HG03175 (cell line): ENCODE data around the gene IKZF1.

Experiments used
- ATAC-seq: cut with Tn5 transposase; IDR thresholded peaks from one replicate; pipeline ENCODE4 v1.9.1; 2021; ENCODE audit warnings: mild to moderate bottlenecking, moderate library complexity; ENCODE audit not compliant: unreplicated experiment

The IKZF1 gene

DNA sequence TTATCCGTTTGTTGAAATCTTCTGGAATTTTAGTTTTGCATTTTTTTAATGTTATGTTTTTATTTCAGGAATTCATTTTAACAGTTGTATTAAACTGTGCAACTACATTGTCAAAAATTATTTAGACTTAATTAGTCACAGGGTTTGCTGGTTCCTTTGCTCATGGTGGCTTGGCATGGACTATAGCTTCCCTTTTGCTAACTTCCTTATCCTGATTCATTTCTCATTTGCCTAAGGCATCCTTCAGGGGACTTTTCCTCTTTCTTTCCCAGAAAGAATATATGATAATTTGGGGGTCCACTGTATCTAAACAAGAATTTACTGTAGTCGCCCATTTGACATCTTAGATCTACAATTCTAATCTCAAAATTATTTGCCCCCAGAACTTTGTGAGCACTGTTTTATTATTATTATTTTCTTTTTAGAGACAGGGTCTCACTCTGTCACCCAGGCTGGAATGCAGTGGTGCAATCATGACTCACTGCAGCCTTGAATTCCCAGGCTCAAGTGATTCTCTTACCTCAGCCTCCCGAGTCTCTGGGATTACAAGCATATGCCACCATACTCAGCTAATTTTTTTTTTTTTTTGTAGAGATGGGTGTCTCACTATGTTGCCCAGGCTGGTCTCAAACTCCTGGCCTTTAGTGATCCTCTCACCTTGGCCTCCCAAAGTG is 131.8 kb downstream of the IKZF1 start:
- ATAC-seq, result no peak

DNA sequence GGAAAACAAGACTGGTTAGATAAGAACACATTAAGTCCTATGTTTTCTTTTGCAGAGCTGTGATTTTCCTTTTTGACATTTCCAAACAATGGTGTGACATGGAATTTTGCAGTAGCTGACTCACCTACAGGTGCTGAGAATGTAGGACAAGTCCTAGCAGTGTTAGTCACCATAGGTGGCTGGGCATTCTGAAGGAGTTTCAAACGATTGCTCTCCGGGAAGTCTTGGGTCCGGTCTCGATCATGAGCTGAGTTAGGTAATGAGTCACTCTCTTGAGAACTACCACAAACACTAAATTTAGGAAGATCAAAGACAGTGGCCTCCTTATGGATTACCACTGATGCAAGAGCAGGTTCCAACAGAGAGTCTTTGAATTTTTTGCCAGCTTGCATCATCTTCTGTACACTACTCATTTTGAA is 142.0 kb downstream of the IKZF1 start:
- ATAC-seq, result no peak

DNA sequence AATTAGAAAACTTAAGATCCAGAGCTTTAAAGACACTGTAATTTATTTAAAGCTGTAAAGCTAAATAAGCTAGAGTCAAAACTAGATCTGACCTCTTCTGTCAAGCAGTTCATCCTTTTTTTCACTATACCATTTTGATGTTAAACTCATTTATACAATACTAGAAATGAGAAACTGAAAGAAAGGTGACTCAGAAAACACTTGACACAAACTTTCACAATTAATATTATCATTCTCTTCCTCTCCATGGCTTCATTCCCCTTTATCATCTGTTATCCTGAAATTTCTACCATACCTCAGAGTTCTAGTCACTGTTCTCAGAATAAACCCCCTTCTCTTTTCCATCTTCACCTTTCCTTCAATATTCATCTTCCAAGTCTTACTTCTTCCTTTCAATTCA is 144.3 kb downstream of the IKZF1 start:
- ATAC-seq, result peak; percentile 30

DNA sequence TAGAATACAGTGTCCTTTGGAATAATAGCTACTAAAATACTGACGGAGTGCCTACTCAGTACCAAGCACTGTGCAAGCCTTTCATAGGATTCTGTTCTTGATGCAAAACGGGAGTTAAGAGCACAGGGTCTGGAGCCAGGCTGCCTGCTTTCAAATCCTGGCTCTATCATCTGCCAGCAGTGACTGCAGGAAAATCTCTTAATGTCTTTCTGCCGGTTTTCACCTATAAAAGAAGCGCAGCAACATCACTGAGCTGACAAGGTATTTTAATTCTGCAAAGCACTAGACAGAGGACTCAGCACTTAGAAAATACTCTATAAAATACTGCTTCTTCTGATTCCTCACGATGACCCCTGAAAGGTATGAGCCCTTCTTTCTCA is 145.0 kb downstream of the IKZF1 start:
- no peak for ATAC-seq

DNA sequence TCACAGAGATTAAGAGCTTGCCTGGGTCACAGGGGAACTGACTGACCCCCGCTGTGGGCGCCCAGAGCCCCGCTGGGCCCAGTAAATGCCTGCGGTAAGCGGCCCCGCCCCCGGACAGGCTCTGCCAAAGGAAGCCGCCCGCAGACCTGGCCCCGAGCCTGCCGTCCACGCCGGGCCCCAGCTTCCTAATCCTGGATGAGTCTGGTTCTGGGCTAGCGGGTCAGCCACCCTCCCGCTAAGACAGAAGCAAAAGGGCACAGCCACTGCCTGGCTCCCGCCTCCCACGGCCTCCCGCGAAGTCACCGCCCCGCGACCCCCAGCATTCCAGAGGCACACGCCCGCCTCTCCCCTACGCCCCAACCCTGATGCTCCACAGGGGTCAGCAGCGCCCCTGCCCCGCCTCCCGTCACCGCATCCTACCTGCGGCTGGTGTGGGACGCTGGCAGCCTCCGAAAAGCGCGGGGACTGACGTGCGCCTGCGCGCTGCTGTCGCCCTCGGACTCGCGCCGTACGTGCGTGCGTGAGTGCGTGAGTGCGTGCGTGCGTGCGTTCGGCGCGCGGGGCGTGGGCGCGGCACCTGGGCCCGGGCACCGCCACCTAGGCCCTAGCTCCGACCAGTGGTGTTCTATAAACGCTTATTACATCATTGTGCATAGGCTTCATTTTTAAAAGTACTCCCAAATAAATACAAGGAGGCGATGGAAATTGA is 145.5 kb downstream of the IKZF1 start, which contains the start of gene FIGNL1:
Gene FIGNL1 (minus strand): TSS at position 470 of the 709 bp plus-strand sequence. CDS start 3,063 bp downstream, outside the sequence.
- peak; percentile 90 for ATAC-seq

DNA sequence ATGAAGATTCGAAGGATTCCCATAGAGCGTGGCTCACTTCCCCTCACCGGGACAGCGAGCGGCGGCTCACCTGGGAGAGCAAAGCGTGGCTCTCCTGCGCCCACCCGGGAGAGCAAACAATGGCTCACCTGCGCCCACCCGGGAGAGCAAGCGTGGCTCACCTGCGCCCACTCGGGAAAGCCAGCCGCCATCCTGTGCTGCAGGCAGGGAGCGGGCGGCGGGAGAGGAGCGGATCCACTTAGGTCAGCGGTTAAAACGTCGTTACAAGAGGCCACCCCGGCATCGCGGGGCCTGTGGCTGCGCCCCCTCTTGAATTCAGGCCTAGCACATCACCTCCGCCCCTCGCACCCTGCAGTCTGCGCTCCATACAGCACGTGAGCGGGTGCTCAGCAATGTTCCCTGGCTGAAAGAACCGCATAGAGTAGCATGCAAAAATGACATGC is 146.1 kb downstream of the IKZF1 start:
- ATAC-seq, result peak; percentile 25
